IPS DF 6.9 (cell line): ENCODE measurements around the gene LHFPL3.

Source experiments
- DNase-seq: peaks from one replicate; pipeline ENCODE4 v3.0.0-alpha.2; 2013; ENCODE audit warnings: low read depth, low spot score
- H3K27ac ChIP-seq: one replicate; pipeline ENCODE4 v1.5.1; 2013; ENCODE audit warnings: low read length, control low read depth
- H3K27me3 ChIP-seq: 2 replicates; pipeline ENCODE4 v1.6.1; 2013; ENCODE audit warnings: mild to moderate bottlenecking, low read length; ENCODE audit not compliant: control insufficient read depth, insufficient read depth
- H3K36me3 ChIP-seq: 2 replicates; pipeline ENCODE4 v1.6.1; 2013; ENCODE audit warnings: low read length; ENCODE audit not compliant: control insufficient read depth, insufficient read depth
- H3K4me1 ChIP-seq: 2 replicates; pipeline ENCODE4 v1.6.1; 2013; ENCODE audit warnings: low read length; ENCODE audit not compliant: control insufficient read depth, insufficient read depth
- H3K4me3 ChIP-seq: 2 replicates; pipeline ENCODE4 v1.5.1; 2013; ENCODE audit warnings: mild to moderate bottlenecking, low read length
- H3K9me3 ChIP-seq: 2 replicates; pipeline ENCODE4 v1.6.1; 2013; ENCODE audit warnings: low read length, inconsistent platforms; ENCODE audit not compliant: control insufficient read depth, insufficient read depth
- WGBS: extraction: QIAGEN DNeasy Blood & Tissue Kit; methylation state at CpG from one replicate; pipeline ENCODE4 v1.1.7; 2013; ENCODE audit warnings: mixed read lengths, missing lambda C conversion rate; ENCODE audit not compliant: insufficient read length, insufficient coverage; 5-methylcytosine and 5-hydroxymethylcytosine counted together

Gene LHFPL3

DNA sequence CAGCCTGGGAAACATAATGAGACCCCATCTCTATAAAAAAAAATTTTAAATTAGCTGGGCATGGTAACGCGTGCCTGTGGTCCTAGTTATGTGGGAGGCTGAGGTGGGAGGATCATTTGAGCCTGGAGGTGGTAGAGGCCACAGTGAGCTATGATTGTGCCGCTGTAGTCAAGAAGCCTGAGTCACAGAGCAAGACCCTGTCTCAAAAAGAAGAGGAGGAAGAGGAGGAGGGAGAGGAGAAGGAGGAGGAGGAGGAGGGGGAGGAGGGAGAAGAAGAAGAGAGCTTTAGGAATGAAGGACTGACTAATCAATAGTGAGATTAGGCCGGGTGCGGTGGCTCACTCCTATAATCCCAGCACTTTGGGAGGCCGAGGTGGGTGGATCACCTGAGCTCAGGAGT, 573.8 kb downstream of the LHFPL3 start:
- no peaks in the 10 kb centered on the region for H3K27me3 ChIP-seq
- H3K4me3 ChIP-seq, result no peak overlapping the region
- WGBS, result no CpG with 5 or more reads among the region's 6 CpGs
- no peaks in the 10 kb centered on the region for H3K9me3 ChIP-seq
- no peaks in the 10 kb centered on the region for H3K36me3 ChIP-seq
- DNase-seq, result no peak
- no peak overlapping the region for H3K27ac ChIP-seq
- no peaks in the 10 kb centered on the region for H3K4me1 ChIP-seq

DNA sequence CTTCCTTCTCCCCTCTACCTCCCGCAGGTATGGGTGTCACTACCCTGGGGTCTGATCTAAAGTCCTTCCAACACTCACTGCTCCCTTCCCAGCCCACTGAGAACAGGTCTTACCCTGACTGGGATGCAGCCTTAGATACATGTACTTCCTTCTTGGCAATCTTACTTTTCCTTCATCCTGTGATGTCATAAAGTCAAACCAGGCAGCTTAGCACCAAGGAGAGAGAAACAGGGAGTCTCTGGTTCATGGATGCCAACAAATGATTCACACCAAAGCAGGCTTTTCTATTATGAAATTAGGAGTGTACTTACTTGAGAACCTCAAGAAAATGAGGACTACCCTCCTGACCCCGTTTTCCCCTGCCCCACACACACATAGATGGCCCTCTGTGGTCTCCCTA, 574.6 kb downstream of the LHFPL3 start:
- Histone ChIP-seq H3K36me3 (no peaks in the 10 kb centered on the region), H3K27ac (no peak overlapping the region), H3K4me1 (no peaks in the 10 kb centered on the region), H3K4me3 (no peak overlapping the region), H3K9me3 (no peaks in the 10 kb centered on the region), H3K27me3 (no peaks in the 10 kb centered on the region)
- WGBS, result no CpG with 5 or more reads among the region's 2 CpGs
- DNase-seq, result no peak

DNA sequence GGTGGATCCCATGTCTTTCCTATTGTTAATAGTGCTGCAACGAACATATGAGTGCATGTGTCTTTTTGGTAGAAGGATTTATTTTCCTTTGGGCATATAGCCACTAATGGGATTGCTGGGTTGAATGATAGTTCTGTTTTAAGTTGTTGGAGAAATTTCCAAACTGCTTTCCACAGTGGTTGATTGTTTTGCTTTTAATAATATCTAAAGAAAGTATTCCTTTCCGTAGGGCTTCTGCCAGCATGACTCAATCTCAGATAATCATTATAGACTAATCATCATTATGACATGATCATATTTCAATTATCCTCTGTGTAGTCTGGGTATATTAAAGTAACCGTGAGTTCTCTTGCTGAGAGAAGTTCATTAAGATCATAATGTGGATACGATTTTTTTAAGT, 575.4 kb downstream of the LHFPL3 start:
- no peak for DNase-seq
- Histone ChIP-seq H3K27me3 (no peaks in the 10 kb centered on the region), H3K9me3 (no peaks in the 10 kb centered on the region), H3K4me1 (no peaks in the 10 kb centered on the region), H3K27ac (no peak overlapping the region), H3K36me3 (no peaks in the 10 kb centered on the region), H3K4me3 (no peak overlapping the region)
- no CpG with 5 or more reads among the region's 4 CpGs for WGBS

GRCh38 chr7:104906032-104906431, 577.6 kb downstream of the LHFPL3 start:
- Histone ChIP-seq H3K27ac (no peak overlapping the region), H3K9me3 (no peaks in the 10 kb centered on the region), H3K4me1 (no peaks in the 10 kb centered on the region), H3K27me3 (no peaks in the 10 kb centered on the region), H3K4me3 (no peak overlapping the region), H3K36me3 (no peaks in the 10 kb centered on the region)
- no CpG with 5 or more reads among the region's 7 CpGs for WGBS
- DNase-seq, result no peak

GRCh38 chr7:104906556-104906955, 578.2 kb downstream of the LHFPL3 start:
- Histone ChIP-seq H3K27ac (no peak overlapping the region), H3K4me1 (no peaks in the 10 kb centered on the region), H3K27me3 (no peaks in the 10 kb centered on the region), H3K9me3 (no peaks in the 10 kb centered on the region), H3K36me3 (no peaks in the 10 kb centered on the region), H3K4me3 (no peak overlapping the region)
- no peak for DNase-seq
- WGBS, result no CpG with 5 or more reads among the region's 4 CpGs

DNA sequence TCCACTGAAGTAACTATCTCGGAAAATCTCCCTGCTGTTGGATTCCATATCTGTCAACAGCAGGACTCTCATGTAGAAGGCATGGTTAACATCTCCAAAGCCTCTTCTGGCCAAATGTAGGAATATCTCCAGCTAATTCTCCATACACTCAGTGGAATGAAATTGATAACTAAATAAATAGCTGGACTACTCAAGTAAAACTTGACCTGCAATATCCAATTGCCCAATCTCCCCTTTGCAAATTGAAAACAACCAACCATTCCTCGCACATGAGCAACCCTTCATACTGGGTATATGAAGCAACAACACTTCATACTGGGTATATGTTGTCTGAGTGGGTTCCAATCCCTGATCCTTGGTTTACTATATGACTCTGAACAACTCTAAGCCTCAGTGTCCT, 580.2 kb downstream of the LHFPL3 start:
- Histone ChIP-seq H3K4me3 (no peak overlapping the region), H3K27ac (no peak overlapping the region), H3K9me3 (no peaks in the 10 kb centered on the region), H3K4me1 (no peaks in the 10 kb centered on the region), H3K27me3 (no peaks in the 10 kb centered on the region), H3K36me3 (no peaks in the 10 kb centered on the region)
- no CpG with 5 or more reads among the region's 2 CpGs for WGBS
- DNase-seq, result no peak

GRCh38 chr7:104909096-104909495, 580.7 kb downstream of the LHFPL3 start:
- no peaks in the 10 kb centered on the region for H3K36me3 ChIP-seq
- no peak overlapping the region for H3K4me3 ChIP-seq
- no peaks in the 10 kb centered on the region for H3K27me3 ChIP-seq
- no CpG with 5 or more reads among the region's 2 CpGs for WGBS
- DNase-seq, result no peak
- no peaks in the 10 kb centered on the region for H3K4me1 ChIP-seq
- no peak overlapping the region for H3K27ac ChIP-seq
- H3K9me3 ChIP-seq, result no peaks in the 10 kb centered on the region

- WGBS, result no CpG with 5 or more reads among the region's 2 CpGs
- Histone ChIP-seq H3K36me3 (no peaks in the 10 kb centered on the region), H3K4me1 (no peaks in the 10 kb centered on the region; the same call in 1 of the 2 replicates), H3K27ac (no peak overlapping the region), H3K9me3 (no peaks in the 10 kb centered on the region), H3K4me3 (no peak overlapping the region), H3K27me3 (no peaks in the 10 kb centered on the region)
- DNase-seq, result no peak
Measured at GRCh38 chr7:104914421-104914820, 586.0 kb downstream of the LHFPL3 start.

DNA sequence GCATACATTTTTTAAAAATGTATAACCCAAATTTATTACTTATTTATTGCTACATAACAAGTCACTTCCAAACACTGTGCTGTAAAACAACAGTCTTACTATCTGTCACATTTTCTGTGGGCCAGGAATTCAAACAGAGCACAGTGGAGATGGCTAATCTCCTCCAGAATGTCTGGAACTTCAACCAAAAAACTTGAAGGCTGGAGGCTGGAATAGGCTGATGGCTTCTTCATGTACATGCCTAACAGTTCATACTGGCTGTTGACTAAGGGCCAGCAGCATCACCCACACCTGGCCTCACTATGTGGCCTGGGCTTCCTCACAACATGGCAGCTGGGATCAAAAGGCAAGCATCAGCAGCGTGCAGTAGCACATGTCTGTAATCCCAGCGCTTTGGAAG, 593.2 kb downstream of the LHFPL3 start:
- DNase-seq, result no peak
- Histone ChIP-seq H3K27ac (no peak overlapping the region), H3K27me3 (no peaks in the 10 kb centered on the region), H3K36me3 (no peaks in the 10 kb centered on the region), H3K4me1 (no peaks in the 10 kb centered on the region), H3K4me3 (no peak overlapping the region), H3K9me3 (no peaks in the 10 kb centered on the region)
- no CpG with 5 or more reads among the region's 2 CpGs for WGBS

DNA sequence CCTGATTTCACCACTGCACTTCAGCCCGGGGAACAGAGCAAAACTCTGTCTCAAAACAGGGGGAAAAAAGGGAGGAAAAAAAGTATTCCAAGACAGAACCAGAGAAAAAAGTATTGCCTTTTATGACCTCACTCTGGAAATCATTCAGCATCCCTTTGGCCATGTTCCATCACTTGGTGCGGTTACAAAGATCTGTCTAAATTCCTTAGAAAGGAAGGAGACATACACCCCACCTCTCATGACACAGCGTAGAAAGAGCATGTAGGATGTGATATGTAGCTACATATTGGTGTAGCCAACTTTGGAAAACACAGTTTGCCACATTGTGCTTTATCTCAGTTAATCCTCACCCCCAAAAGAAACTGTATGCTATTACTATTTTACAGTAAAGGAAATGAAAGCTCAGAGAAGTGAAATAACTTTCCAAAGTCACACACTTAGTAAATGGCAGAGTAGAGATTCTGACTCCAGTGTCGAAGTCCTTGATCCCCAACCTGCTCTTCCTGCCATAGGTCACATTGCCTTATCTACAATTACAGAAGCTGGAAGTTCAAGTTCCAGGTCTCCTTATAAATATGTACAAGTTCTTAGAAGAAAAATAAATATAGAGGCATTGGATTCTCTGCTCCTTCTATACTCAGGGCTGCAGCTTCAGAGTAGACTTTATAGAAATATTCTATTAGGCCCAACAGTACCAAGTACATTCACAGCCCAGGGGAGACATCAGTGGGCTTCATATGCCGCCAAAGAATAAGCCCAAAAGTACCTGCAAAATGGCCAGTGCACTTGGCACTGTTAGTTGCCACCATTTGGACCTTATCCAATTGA, 594.0 kb downstream of the LHFPL3 start:
- WGBS, result no CpG with 5 or more reads among the region's 5 CpGs
- DNase-seq, result no peak
- no peak overlapping the region for H3K4me3 ChIP-seq

GRCh38 chr7:104923010-104923421, 594.6 kb downstream of the LHFPL3 start:
- H3K27ac ChIP-seq, result no peak overlapping the region

More for the DNA sequence above, 594.0 kb downstream of the LHFPL3 start:
- H3K27ac ChIP-seq, result no peak overlapping the region
- no peaks in the 10 kb centered on the region for H3K36me3 ChIP-seq
- H3K4me1 ChIP-seq, result no peaks in the 10 kb centered on the region
- no peaks in the 10 kb centered on the region for H3K27me3 ChIP-seq
- H3K9me3 ChIP-seq, result no peaks in the 10 kb centered on the region

More at GRCh38 chr7:104923010-104923421, 594.6 kb downstream of the LHFPL3 start:
- peak; percentile 48 for DNase-seq
- Histone ChIP-seq H3K27me3 (no peaks in the 10 kb centered on the region), H3K36me3 (no peaks in the 10 kb centered on the region), H3K4me1 (no peaks in the 10 kb centered on the region), H3K9me3 (no peaks in the 10 kb centered on the region), H3K4me3 (no peak overlapping the region)
- WGBS, result no CpG with 5 or more reads among the region's 4 CpGs
